Femur (tissue), 1 donor: ENCODE results near the gene GFRA4.
A peak's percentile ranks its signal among the peaks of the same experiment; 100 is the strongest.

Experiments used
- DNase-seq: peaks from one replicate; pipeline ENCODE4 v3.0.0-alpha.2; 2017

The GFRA4 gene

GRCh38 chr20:3673221-3674070 is 10.2 kb upstream of the GFRA4 start:
- no peak for DNase-seq

GRCh38 chr20:3672547-3673171 is 9.5 kb upstream of the GFRA4 start:
- no peak for DNase-seq

- DNase-seq, result no peak
These were observed 8.9 kb upstream of the GFRA4 start for GRCh38 chr20:3671986-3672546.

- no peak for DNase-seq
These were observed 7.7 kb upstream of the GFRA4 start for GRCh38 chr20:3670945-3671344.

GRCh38 chr20:3670511-3670910 is 7.3 kb upstream of the GFRA4 start:
- DNase-seq, result no peak

GRCh38 chr20:3669710-3670367 is 6.6 kb upstream of the GFRA4 start:
- DNase-seq, result no peak

- DNase-seq, result no peak
These were observed 4.3 kb upstream of the GFRA4 start for GRCh38 chr20:3667434-3668037.

GRCh38 chr20:3663858-3664257 is 659 bp upstream of the GFRA4 start:
- DNase-seq, result no peak

GRCh38 chr20:3661814-3662665 is 1.2 kb downstream of the GFRA4 start:
- peak; percentile 15 for DNase-seq

- peak; percentile 19 for DNase-seq
These were observed 2.0 kb downstream of the GFRA4 start for GRCh38 chr20:3661060-3661813.

- peak; percentile 19 for DNase-seq
These were observed 2.7 kb downstream of the GFRA4 start for GRCh38 chr20:3660262-3661059.

- DNase-seq, result peak; percentile 21
These were observed 3.5 kb downstream of the GFRA4 start for GRCh38 chr20:3659492-3660261.

- peak; percentile 37 for DNase-seq
These were observed 4.3 kb downstream of the GFRA4 start for GRCh38 chr20:3658716-3659491.

GRCh38 chr20:3658019-3658715 is 5.0 kb downstream of the GFRA4 start:
- no peak for DNase-seq

GRCh38 chr20:3655131-3655405 is 8.1 kb downstream of the GFRA4 start:
- peak; percentile 13 for DNase-seq

GRCh38 chr20:3654326-3655130 is 8.7 kb downstream of the GFRA4 start:
- no peak for DNase-seq

- peak; percentile 14 for DNase-seq
These were observed 9.3 kb downstream of the GFRA4 start for GRCh38 chr20:3653921-3654320.
